NCI-H1092 treated with DMSO at 0.1 percent for 48 hours (cell line): ENCODE measurements around the gene MAPK8IP3.

Experiments
- DNase-seq: peaks from one replicate; lab custom pipeline; 2025; lab: John Stamatoyannopoulos, UW

Gene MAPK8IP3

GRCh38 chr16:1740234-1740633, 34.2 kb downstream of the MAPK8IP3 start:
- DNase-seq, result no peak

- DNase-seq, result no peak
Measured at GRCh38 chr16:1740781-1741490, 34.9 kb downstream of the MAPK8IP3 start.

- no peak for DNase-seq
Measured at GRCh38 chr16:1741553-1742165, 35.7 kb downstream of the MAPK8IP3 start.

- no peak for DNase-seq
Measured at GRCh38 chr16:1743376-1744337, 37.7 kb downstream of the MAPK8IP3 start.

- no peak for DNase-seq
Measured at GRCh38 chr16:1744338-1744840, 38.4 kb downstream of the MAPK8IP3 start.

GRCh38 chr16:1745181-1745899, 39.3 kb downstream of the MAPK8IP3 start:
- DNase-seq, result no peak

GRCh38 chr16:1745900-1746692, 40.1 kb downstream of the MAPK8IP3 start:
- DNase-seq, result no peak

- DNase-seq, result no peak
Measured at GRCh38 chr16:1746693-1747195, 40.7 kb downstream of the MAPK8IP3 start.

- no peak for DNase-seq
Measured at GRCh38 chr16:1747934-1748333, 41.9 kb downstream of the MAPK8IP3 start.

- no peak for DNase-seq
Measured at GRCh38 chr16:1749152-1750117, 43.4 kb downstream of the MAPK8IP3 start.

- no peak for DNase-seq
Measured at GRCh38 chr16:1751946-1752345, 46.0 kb downstream of the MAPK8IP3 start.

GRCh38 chr16:1752853-1753252, 46.9 kb downstream of the MAPK8IP3 start:
- DNase-seq, result no peak

- no peak for DNase-seq
Measured at GRCh38 chr16:1754204-1754603, 48.2 kb downstream of the MAPK8IP3 start.

- no peak for DNase-seq
Measured at GRCh38 chr16:1757714-1758461, 51.9 kb downstream of the MAPK8IP3 start.

GRCh38 chr16:1758923-1759322, 52.9 kb downstream of the MAPK8IP3 start:
- no peak for DNase-seq

GRCh38 chr16:1759511-1759910, 53.5 kb downstream of the MAPK8IP3 start:
- no peak for DNase-seq

GRCh38 chr16:1760911-1761310, 54.9 kb downstream of the MAPK8IP3 start:
- no peak for DNase-seq

GRCh38 chr16:1761751-1762150, 55.8 kb downstream of the MAPK8IP3 start:
- DNase-seq, result no peak
